Left lung (tissue), 10 donors: ENCODE results near the gene PRKCZ. TPM values are rescaled to one million over a fixed set of nuclear protein-coding genes. Genes with fewer than 3 reads are reported as not detected.

Experiments used
- ATAC-seq: fragments of 200-7000 bp; cut with Tn5 transposase; one replicate; pipeline ENCODE4 v1.9.1; 2020; ENCODE audit warnings: moderate library complexity
- DNase-seq, 4 donors: peaks; one replicate each; pipeline ENCODE4 v3.0.0-alpha.2; 2013 to 2020
- H3K27ac ChIP-seq, 2 donors: fragments of 200-600 bp; sonication (generic) in 1 of 2; one replicate each; pipeline versions ENCODE4 v1.5.0 to v1.8.0; 2020 to 2021
- H3K27me3 ChIP-seq, 2 donors: fragments of 200-600 bp; sonication (generic) in 1 of 2; one replicate each; pipeline versions ENCODE4 v1.5.0 to v1.8.0; 2020 to 2021
- H3K36me3 ChIP-seq, 2 donors: fragments of 200-600 bp; sonication (generic) in 1 of 2; one replicate each; pipeline versions ENCODE4 v1.5.0 to v1.8.0; 2020 to 2021
- H3K4me1 ChIP-seq, 2 donors: fragments of 200-600 bp; one replicate each; pipeline ENCODE4 v1.8.0; 2021
- H3K4me3 ChIP-seq, 2 donors: fragments of 200-600 bp; sonication (generic) in 1 of 2; one replicate each; pipeline versions ENCODE4 v1.5.0 to v1.8.0; 2020 to 2021; ENCODE audit warnings: mild to moderate bottlenecking in 1 of 2
- H3K9me3 ChIP-seq, 2 donors: fragments of 200-600 bp; sonication (generic) in 1 of 2; one replicate each; pipeline versions ENCODE4 v1.5.0 to v1.8.0; 2020 to 2021
- intact Hi-C, 2 donors: fragments of 100-400 bp; cut with DNase I; formaldehyde crosslinking; loops; one replicate each; pipeline versions ENCODE4 v1.11.2 to v1.14.2; 2022
- polyA plus RNA-seq, 6 donors: library from polyadenylated mRNA; unstranded; fragments of 120-200 nt; gene quantifications; one replicate each; pipeline ENCODE4 v1.2.1, GENCODE V29; 2013; ENCODE audit not compliant: insufficient read length in 6 of 6
- total RNA-seq, 2 donors: library from RNA; stranded (reverse); fragmentation: NEBNext Ultra II Directional; extraction: Animal tissue kit (Norgen Biotek cat#: 25700); gene quantifications; one replicate each; pipeline ENCODE4 v1.2.1, GENCODE V29; 2021
- TF ChIP-seq, protein P1 (sequence below), 2 donors: fragments of 200-600 bp; sonication (generic) in 1 of 2; IDR thresholded peaks; one replicate each; pipeline versions ENCODE4 v1.5.0 to v1.8.0; 2021; ENCODE audit warnings: antibody characterized with exemption in 2 of 2
- donor health status: DM: no; HTN: yes; CAD: no.
- donor health status: DM: no; HTN: no; CAD: no.

Gene PRKCZ
- total and polyA plus RNA-seq, 8 donors: 37.5 to 129 (median 48.0) TPM

DNA sequence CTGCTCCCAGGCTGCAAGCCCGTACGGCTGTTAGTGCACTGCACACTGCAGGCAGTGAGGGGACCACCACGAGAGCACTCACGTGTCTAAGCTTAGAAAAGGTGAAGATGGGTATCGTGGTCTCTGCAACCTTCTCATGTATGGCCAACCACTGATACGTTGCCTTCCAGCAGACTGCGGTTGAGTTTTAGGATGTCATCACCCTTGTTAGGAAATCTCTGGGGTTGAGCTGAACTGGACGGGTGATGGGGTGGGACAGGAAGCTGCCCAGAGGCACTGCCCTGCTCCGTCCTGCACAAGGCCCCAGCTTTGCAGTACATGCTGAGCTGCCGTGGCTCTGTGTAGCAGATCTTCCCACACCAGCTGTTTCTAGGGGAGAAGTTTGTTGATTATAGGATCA is 101.0 kb downstream of the PRKCZ start:
- H3K27me3 ChIP-seq: no peaks in the 10 kb centered on the region
- TF ChIP-seq, protein P1, sequence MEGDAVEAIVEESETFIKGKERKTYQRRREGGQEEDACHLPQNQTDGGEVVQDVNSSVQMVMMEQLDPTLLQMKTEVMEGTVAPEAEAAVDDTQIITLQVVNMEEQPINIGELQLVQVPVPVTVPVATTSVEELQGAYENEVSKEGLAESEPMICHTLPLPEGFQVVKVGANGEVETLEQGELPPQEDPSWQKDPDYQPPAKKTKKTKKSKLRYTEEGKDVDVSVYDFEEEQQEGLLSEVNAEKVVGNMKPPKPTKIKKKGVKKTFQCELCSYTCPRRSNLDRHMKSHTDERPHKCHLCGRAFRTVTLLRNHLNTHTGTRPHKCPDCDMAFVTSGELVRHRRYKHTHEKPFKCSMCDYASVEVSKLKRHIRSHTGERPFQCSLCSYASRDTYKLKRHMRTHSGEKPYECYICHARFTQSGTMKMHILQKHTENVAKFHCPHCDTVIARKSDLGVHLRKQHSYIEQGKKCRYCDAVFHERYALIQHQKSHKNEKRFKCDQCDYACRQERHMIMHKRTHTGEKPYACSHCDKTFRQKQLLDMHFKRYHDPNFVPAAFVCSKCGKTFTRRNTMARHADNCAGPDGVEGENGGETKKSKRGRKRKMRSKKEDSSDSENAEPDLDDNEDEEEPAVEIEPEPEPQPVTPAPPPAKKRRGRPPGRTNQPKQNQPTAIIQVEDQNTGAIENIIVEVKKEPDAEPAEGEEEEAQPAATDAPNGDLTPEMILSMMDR (IDR thresholded peaks at IDR 0.05): no peak
- no peaks in the 10 kb centered on the region for H3K9me3 ChIP-seq
- intact Hi-C loops: no loop called here
- H3K4me3 ChIP-seq: no peak overlapping the region
- ATAC-seq: peak; percentile 84
- H3K36me3 ChIP-seq: peaks cover 0 to 35% of the 10 kb centered on the region in 2 donors
- DNase-seq: peak in 1 of 4 donors; percentile 72
- peak overlapping the region in 1 of 2 donors; percentile 92 for H3K27ac ChIP-seq
- H3K4me1 ChIP-seq: peaks cover 0 to 51% of the 10 kb centered on the region in 2 donors

DNA sequence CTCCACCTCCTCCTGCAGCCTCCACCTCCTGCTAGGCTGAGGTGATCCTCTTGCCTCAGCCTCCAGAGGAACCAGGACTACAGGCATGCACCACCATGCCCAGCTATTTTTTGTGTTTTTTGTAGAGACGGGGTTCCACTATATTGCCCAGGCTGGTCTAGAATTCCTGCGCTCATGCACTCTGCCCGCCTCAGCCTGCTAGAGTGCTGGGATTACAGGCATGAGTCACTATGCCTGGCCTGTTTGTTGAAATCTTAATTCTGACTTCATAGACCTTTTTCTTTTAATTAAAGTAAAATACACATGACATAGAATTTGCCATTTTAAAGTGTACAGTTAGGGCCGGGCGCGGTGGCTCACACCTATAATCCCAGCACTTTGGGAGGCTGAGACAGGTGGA is 101.7 kb downstream of the PRKCZ start:
- peaks cover 0 to 47% of the 10 kb centered on the region in 2 donors for H3K4me1 ChIP-seq
- H3K9me3 ChIP-seq: no peaks in the 10 kb centered on the region
- H3K36me3 ChIP-seq: peaks cover 0 to 37% of the 10 kb centered on the region in 2 donors
- no peak overlapping the region for H3K4me3 ChIP-seq
- intact Hi-C loops: no loop called here
- ATAC-seq (no peak), DNase-seq (no peak)
- H3K27me3 ChIP-seq: no peaks in the 10 kb centered on the region
- TF ChIP-seq, protein P1 (IDR thresholded peaks at IDR 0.05): no peak
- H3K27ac ChIP-seq: peak overlapping the region in 1 of 2 donors; percentile 92

DNA sequence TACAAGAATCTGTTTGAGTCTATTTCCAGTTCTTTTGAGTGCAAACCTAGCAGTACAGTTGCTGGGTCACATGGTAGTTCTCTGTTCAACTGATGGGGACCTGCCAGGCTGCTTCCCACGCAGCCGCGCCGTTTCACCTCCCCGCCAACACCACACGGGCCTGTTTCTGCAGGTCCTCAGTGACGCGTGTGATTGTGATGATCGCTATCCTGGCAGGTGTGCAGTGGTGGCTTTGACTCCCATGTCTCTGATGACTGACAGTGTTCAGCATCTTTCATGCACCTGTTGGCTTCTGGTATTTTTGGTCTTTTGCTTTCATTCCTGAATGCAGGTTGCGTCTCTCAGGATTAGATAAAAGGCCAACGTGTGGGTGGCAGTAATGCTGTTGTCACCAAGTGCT is 102.7 kb downstream of the PRKCZ start:
- Histone ChIP-seq H3K27ac (no peak overlapping the region), H3K4me3 (no peak overlapping the region), H3K4me1 (peaks cover 0 to 47% of the 10 kb centered on the region in 2 donors), H3K27me3 (no peaks in the 10 kb centered on the region), H3K9me3 (no peaks in the 10 kb centered on the region), H3K36me3 (peaks cover 0 to 47% of the 10 kb centered on the region in 2 donors)
- intact Hi-C loops: no loop called here
- TF ChIP-seq, protein P1 (IDR thresholded peaks at IDR 0.05): no peak
- no peak for ATAC-seq
- DNase-seq: no peak

DNA sequence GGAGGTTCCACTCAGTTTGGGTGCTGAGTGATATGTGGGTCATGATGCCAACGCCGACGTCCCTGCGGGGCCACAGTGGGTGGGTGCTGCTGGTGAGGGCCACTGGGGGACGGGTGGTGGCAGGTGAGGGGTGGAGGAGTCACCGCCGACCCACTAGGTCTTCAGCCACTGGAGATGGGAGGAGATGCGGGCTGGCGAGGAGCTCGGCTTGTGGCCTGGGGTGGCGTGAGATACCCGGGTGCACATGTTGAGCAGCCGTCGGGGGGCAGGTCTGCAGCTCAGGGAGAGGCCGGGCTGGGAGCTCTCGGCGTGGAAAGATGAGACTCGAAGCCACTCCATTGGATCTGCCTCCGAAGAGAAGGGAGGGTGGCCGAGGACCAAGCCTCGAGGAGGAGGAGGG is 103.8 kb downstream of the PRKCZ start:
- Histone ChIP-seq H3K4me1 (peaks cover 0 to 39% of the 10 kb centered on the region in 2 donors), H3K27me3 (no peaks in the 10 kb centered on the region), H3K36me3 (peaks cover 0 to 47% of the 10 kb centered on the region in 2 donors), H3K9me3 (no peaks in the 10 kb centered on the region), H3K27ac (no peak overlapping the region), H3K4me3 (no peak overlapping the region)
- TF ChIP-seq, protein P1 (IDR thresholded peaks at IDR 0.05): no peak
- intact Hi-C loops: no loop called here
- ATAC-seq (no peak), DNase-seq (peak in 1 of 4 donors; percentile 73)

DNA sequence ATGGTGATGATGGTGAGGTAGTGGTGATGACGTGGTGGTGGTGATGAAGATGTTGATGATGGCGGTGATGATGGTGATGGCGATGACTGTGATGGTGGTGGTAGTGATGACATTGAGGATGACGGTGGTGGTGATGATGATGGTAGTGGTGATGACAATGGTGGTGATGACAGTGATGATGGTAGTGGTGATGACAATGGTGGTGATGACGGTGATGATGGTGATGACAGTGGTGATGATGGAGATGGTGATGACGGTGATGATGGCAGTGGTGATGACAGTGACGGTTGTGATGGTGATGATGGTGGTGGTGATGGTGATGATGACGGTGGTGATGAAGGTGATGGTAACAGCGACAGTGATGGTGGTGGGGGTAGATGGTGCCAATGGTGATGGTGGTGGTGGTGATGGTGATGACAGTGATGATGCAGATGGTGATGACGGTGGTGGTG is 105.0 kb downstream of the PRKCZ start:
- TF ChIP-seq, protein P1 (IDR thresholded peaks at IDR 0.05): no peak
- Histone ChIP-seq H3K4me1 (peaks cover 0 to 33% of the 10 kb centered on the region in 2 donors), H3K4me3 (no peak overlapping the region), H3K27me3 (no peaks in the 10 kb centered on the region), H3K36me3 (peaks cover 0 to 50% of the 10 kb centered on the region in 2 donors), H3K9me3 (no peaks in the 10 kb centered on the region), H3K27ac (no peak overlapping the region)
- intact Hi-C loops: no loop called here
- DNase-seq (no peak), ATAC-seq (no peak)
